Suprapubic skin (tissue), 4 donors: ENCODE measurements around the gene PLEKHG7. TPM values are rescaled to one million over a fixed set of nuclear protein-coding genes. Genes with fewer than 3 reads are reported as not detected.

Experiments used
- DNase-seq, 2 donors: peaks; one replicate each; pipeline ENCODE4 v3.0.0-alpha.2; 2019; ENCODE audit warnings: low spot score in 2 of 2
- H3K27ac ChIP-seq: fragments of 200-600 bp; sonication (generic); one replicate; pipeline ENCODE4 v1.5.1; 2019
- H3K27me3 ChIP-seq: fragments of 200-600 bp; sonication (generic); one replicate; pipeline ENCODE4 v1.5.1; 2019
- H3K36me3 ChIP-seq: fragments of 200-600 bp; sonication (generic); one replicate; pipeline ENCODE4 v1.5.1; 2019
- H3K4me1 ChIP-seq: fragments of 200-600 bp; sonication (generic); one replicate; pipeline ENCODE4 v1.5.1; 2019
- H3K4me3 ChIP-seq: fragments of 200-600 bp; sonication (generic); one replicate; pipeline ENCODE4 v1.5.1; 2019; ENCODE audit warnings: mild to moderate bottlenecking
- H3K9me3 ChIP-seq: fragments of 200-600 bp; sonication (generic); one replicate; pipeline ENCODE4 v1.5.1; 2019
- EP300 ChIP-seq: sonication (generic); formaldehyde crosslinking; IDR thresholded peaks from one replicate; pipeline ENCODE4 v1.6.1; 2017; ENCODE audit warnings: antibody characterized with exemption
- POLR2A ChIP-seq, 2 donors: fragments of 450-650 bp; IDR thresholded peaks; one replicate each; pipeline ENCODE4 v1.6.1; 2017; ENCODE audit warnings: antibody characterized with exemption in 2 of 2, mild to moderate bottlenecking in 2 of 2, moderate library complexity in 2 of 2
- POLR2AphosphoS5 ChIP-seq, 3 donors: sonication (generic); formaldehyde crosslinking; IDR thresholded peaks; one replicate each; pipeline ENCODE4 v1.6.1; 2017; ENCODE audit warnings: antibody characterized with exemption in 3 of 3
- WGBS: methylation state at CpG from one replicate; pipeline ENCODE4 v1.1.5; 2018; 5-methylcytosine and 5-hydroxymethylcytosine counted together
- total RNA-seq, 4 donors: library from RNA; depleted of rRNA; stranded (reverse); fragments of >200 nt; gene quantifications; one replicate each; pipeline ENCODE4 v1.1.0, GENCODE V29; 2016
- TF ChIP-seq, protein P1 (sequence below), 2 donors: fragments of 200-600 bp in 1 of 2; fragments of 450-650 bp in 1 of 2; sonication (generic) in 1 of 2; IDR thresholded peaks; one replicate each; pipeline ENCODE4 v1.5.1; 2016 to 2019; ENCODE audit warnings: antibody characterized with exemption in 2 of 2, mild to moderate bottlenecking in 1 of 2, moderate library complexity in 1 of 2

The PLEKHG7 gene
- total RNA-seq, 4 donors from 2014 or later = not detected

- no peak overlapping the region for H3K27ac ChIP-seq
- TF ChIP-seq EP300 (no peak), POLR2AphosphoS5 (IDR thresholded peaks at IDR 0.05) (no peak), POLR2A (IDR thresholded peaks at IDR 0.05) (no peak)
- TF ChIP-seq, protein P1, sequence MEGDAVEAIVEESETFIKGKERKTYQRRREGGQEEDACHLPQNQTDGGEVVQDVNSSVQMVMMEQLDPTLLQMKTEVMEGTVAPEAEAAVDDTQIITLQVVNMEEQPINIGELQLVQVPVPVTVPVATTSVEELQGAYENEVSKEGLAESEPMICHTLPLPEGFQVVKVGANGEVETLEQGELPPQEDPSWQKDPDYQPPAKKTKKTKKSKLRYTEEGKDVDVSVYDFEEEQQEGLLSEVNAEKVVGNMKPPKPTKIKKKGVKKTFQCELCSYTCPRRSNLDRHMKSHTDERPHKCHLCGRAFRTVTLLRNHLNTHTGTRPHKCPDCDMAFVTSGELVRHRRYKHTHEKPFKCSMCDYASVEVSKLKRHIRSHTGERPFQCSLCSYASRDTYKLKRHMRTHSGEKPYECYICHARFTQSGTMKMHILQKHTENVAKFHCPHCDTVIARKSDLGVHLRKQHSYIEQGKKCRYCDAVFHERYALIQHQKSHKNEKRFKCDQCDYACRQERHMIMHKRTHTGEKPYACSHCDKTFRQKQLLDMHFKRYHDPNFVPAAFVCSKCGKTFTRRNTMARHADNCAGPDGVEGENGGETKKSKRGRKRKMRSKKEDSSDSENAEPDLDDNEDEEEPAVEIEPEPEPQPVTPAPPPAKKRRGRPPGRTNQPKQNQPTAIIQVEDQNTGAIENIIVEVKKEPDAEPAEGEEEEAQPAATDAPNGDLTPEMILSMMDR (IDR thresholded peaks at IDR 0.05) = no peak
- H3K27me3 ChIP-seq = no peaks in the 10 kb centered on the region
- H3K4me3 ChIP-seq = no peak overlapping the region
- DNase-seq = no peak
- no peaks in the 10 kb centered on the region for H3K9me3 ChIP-seq
- WGBS = 79% methylated on average over 1 of the region's 1 CpG
- H3K36me3 ChIP-seq = no peaks in the 10 kb centered on the region
- peaks cover 14% of the 10 kb centered on the region for H3K4me1 ChIP-seq
Measured at GRCh38 chr12:92729773-92730305, 27.1 kb downstream of the PLEKHG7 start.

GRCh38 chr12:92730758-92731157 is 28.0 kb downstream of the PLEKHG7 start:
- no peak for DNase-seq
- Histone ChIP-seq H3K4me3 (no peak overlapping the region), H3K9me3 (no peaks in the 10 kb centered on the region), H3K36me3 (no peaks in the 10 kb centered on the region), H3K4me1 (peaks cover 23% of the 10 kb centered on the region), H3K27me3 (no peaks in the 10 kb centered on the region), H3K27ac (no peak overlapping the region)
- TF ChIP-seq POLR2AphosphoS5 (IDR thresholded peaks at IDR 0.05) (no peak), EP300 (no peak), POLR2A (IDR thresholded peaks at IDR 0.05) (no peak)
- TF ChIP-seq, protein P1 (IDR thresholded peaks at IDR 0.05) = no peak
- 92% methylated on average over 5 of the region's 5 CpGs for WGBS

DNA sequence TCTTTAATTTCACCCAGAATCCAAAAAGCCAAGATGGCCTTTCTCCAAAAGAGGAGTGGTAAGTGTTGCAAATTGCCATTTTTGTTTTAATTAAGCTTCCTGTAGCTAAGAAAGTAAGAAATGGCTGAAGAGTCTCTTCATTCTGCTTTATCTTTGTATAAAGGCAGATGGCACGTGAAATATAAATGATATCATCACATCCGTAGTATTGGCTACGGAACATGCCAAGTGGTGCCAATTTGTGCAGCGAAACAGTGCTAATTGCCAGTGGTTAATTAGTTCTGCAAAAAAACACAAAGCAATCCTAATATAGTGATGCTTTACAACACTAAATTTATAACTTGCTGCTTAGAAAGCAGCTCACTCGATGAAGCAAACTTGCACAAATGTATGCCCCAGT is 29.4 kb downstream of the PLEKHG7 start:
- H3K36me3 ChIP-seq = no peaks in the 10 kb centered on the region
- no peak overlapping the region for H3K4me3 ChIP-seq
- no peak for TF ChIP-seq EP300
- TF ChIP-seq POLR2A (IDR thresholded peaks at IDR 0.05) = no peak
- no peak for TF ChIP-seq POLR2AphosphoS5 (IDR thresholded peaks at IDR 0.05)
- TF ChIP-seq, protein P1 (IDR thresholded peaks at IDR 0.05) = no peak
- WGBS = 53% methylated on average over 5 of the region's 5 CpGs
- no peak overlapping the region for H3K27ac ChIP-seq
- peaks cover 25% of the 10 kb centered on the region for H3K4me1 ChIP-seq
- no peak for DNase-seq
- H3K9me3 ChIP-seq = no peaks in the 10 kb centered on the region
- no peaks in the 10 kb centered on the region for H3K27me3 ChIP-seq

DNA sequence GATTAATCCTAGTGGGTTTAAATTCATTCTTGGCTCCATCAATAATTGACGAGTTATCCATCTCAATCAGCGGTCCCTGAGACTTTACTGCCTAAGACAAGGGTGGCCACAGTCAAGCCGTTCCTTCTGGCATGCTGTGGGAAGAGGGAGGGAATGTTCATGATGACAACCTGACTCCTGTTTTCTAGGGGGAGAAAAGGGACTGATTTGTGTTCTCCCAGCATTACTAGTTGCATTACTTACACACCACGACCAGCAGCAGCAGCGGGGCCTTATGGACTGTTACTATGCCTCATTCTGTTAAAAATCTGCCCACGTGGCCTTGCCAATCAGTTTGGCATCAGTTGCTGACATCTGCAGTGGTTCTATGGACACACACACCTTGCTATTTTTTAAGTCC is 29.9 kb downstream of the PLEKHG7 start:
- no peak for DNase-seq
- TF ChIP-seq, protein P1 (IDR thresholded peaks at IDR 0.05) = no peak
- TF ChIP-seq POLR2AphosphoS5 (IDR thresholded peaks at IDR 0.05) (no peak), EP300 (no peak), POLR2A (IDR thresholded peaks at IDR 0.05) (no peak)
- WGBS = 60% methylated on average over 6 of the region's 6 CpGs
- Histone ChIP-seq H3K4me3 (no peak overlapping the region), H3K9me3 (no peaks in the 10 kb centered on the region), H3K4me1 (peaks cover 25% of the 10 kb centered on the region), H3K27ac (no peak overlapping the region), H3K27me3 (no peaks in the 10 kb centered on the region), H3K36me3 (no peaks in the 10 kb centered on the region)

DNA sequence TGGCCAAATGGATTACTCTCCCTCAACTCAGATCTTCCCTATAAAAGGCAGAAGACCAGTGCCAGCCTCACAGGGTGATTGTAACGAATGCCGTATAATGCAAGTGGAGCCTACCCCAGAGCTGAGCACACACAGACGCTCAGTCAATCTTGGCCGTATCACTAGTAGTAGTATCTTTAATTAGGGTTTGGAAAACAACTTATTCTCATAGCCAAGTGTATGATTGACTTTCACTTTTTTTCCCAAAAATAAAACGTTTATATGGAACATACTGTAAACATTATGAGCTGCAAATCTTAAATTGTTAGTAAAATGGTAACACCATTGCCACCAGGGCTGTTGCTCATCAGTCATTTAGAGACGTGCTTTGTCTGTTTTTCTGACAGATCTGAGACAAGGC is 30.4 kb downstream of the PLEKHG7 start:
- TF ChIP-seq, protein P1 (IDR thresholded peaks at IDR 0.05) = no peak
- no peak for TF ChIP-seq POLR2A (IDR thresholded peaks at IDR 0.05)
- 82% methylated on average over 6 of the region's 6 CpGs for WGBS
- no peak overlapping the region for H3K27ac ChIP-seq
- no peaks in the 10 kb centered on the region for H3K36me3 ChIP-seq
- no peak overlapping the region for H3K4me3 ChIP-seq
- no peaks in the 10 kb centered on the region for H3K9me3 ChIP-seq
- DNase-seq = no peak
- no peaks in the 10 kb centered on the region for H3K27me3 ChIP-seq
- peaks cover 25% of the 10 kb centered on the region for H3K4me1 ChIP-seq
